ENCODE measurements around the gene XRCC4. TPM values are rescaled to one million over a fixed set of nuclear protein-coding genes. Genes with fewer than 3 reads are reported as not detected.

The XRCC4 gene
- total RNA-seq, 1 experiment from 2014 or later, result 10.8 TPM

- no peak for TF ChIP-seq CTCF (conservative IDR thresholded peaks at IDR 0.05)
- H3K4me2 ChIP-seq (ENCODE audit: insufficient read depth, insufficient read length, low read length), result no peak overlapping the region
- H2BK5ac ChIP-seq (ENCODE audit: insufficient read length, low read length), result no peak overlapping the region
- H4K5ac ChIP-seq (ENCODE audit: insufficient read length, low read depth, low read length), result no peak overlapping the region
- no peak overlapping the region for H4K8ac ChIP-seq (replicated peaks; ENCODE audit: insufficient read length, low read depth, low read length)
- no peak overlapping the region for H2BK120ac ChIP-seq (ENCODE audit: low read depth, low read length, poor library complexity, severe bottlenecking)
- H3K23ac ChIP-seq (ENCODE audit: insufficient read length, low read depth, low read length), result no peak overlapping the region
- H3K23me2 ChIP-seq (ENCODE audit: insufficient read length, low read depth, low read length, poor library complexity, severe bottlenecking), result no peaks in the 10 kb centered on the region
- no peaks in the 10 kb centered on the region for H3K79me2 ChIP-seq (ENCODE audit: insufficient read depth, low read length)
- no peak overlapping the region for H3K9ac ChIP-seq (ENCODE audit: extremely low read depth, insufficient read length, low read length)
- no peaks in the 10 kb centered on the region for H3K79me1 ChIP-seq (ENCODE audit: insufficient read depth, low read depth, low read length, poor library complexity, severe bottlenecking)
- H3K27me3 Mint-ChIP-seq (ENCODE audit: low read depth), result no peaks in the 10 kb centered on the region
- H3K27ac Mint-ChIP-seq, result no peak overlapping the region
- no peaks in the 10 kb centered on the region for H3K27me3 ChIP-seq (ENCODE audit: insufficient read depth, low read length)
- no peaks in the 10 kb centered on the region for H3K9me3 ChIP-seq (ENCODE audit: control insufficient read depth, low read depth, low read length)
- H3K18ac ChIP-seq (ENCODE audit: insufficient read length, low read depth, low read length), result no peak overlapping the region
- no peaks in the 10 kb centered on the region for H4K20me1 ChIP-seq (ENCODE audit: control insufficient read depth, insufficient read depth, insufficient read length)
- H2BK15ac ChIP-seq (ENCODE audit: low read depth, low read length), result no peak overlapping the region
- no peak overlapping the region for H2AFZ ChIP-seq (ENCODE audit: low read length)
- no peak overlapping the region for H2BK20ac ChIP-seq (ENCODE audit: low read depth, low read length, poor library complexity, severe bottlenecking)
- H3K27ac ChIP-seq (ENCODE audit: insufficient read length, low read depth, low read length), result no peak overlapping the region
- no peak overlapping the region for H3K56ac ChIP-seq (ENCODE audit: insufficient read length, low read depth, low read length)
- WGBS (ENCODE audit: extremely low coverage, insufficient read length, low lambda C conversion rate), result no CpG with 5 or more reads among the region's 2 CpGs
- peaks cover 3 to 4% of the 10 kb centered on the region in 2 experiments; a peak in 2 of 4 replicates for H3K4me1 Mint-ChIP-seq
- H3T11ph ChIP-seq (ENCODE audit: low read length), result no peak overlapping the region
- no peaks in the 10 kb centered on the region for H3K9me3 Mint-ChIP-seq
- no peak overlapping the region for H3K4ac ChIP-seq (ENCODE audit: low read depth, low read length)
- H3K4me1 ChIP-seq (ENCODE audit: insufficient read depth, low read length), result no peaks in the 10 kb centered on the region
- H3K4me3 Mint-ChIP-seq, result no peak overlapping the region
- DNase-seq, result no peak
- H4K91ac ChIP-seq (ENCODE audit: insufficient read length, low read depth, low read length), result no peak overlapping the region
- H2BK12ac ChIP-seq (ENCODE audit: insufficient read length, low read depth, low read length), result no peak overlapping the region
- no peak overlapping the region for H3K14ac ChIP-seq (ENCODE audit: insufficient read depth, low read length)
- H2AK5ac ChIP-seq (ENCODE audit: insufficient read length, low read length), result no peak overlapping the region
- H3K36me3 Mint-ChIP-seq (ENCODE audit: insufficient read depth in 1 of 3, low read depth in 3 of 3), result peaks cover 0 to 1% (median 0%) of the 10 kb centered on the region in 3 experiments; a peak in 3 of 7 replicates
These were observed 32.4 kb upstream of the XRCC4 start for GRCh38 chr5:83044926-83045325.
